NCI-H1048 (cell line): Measurements from ENCODE around the gene ADGRV1.
A peak's percentile ranks its signal among the peaks of the same experiment; 100 is the strongest.

Experiments
- DNase-seq: peaks from one replicate; lab custom pipeline; 2025; lab: John Stamatoyannopoulos, UW

ADGRV1 gene

GRCh38 chr5:91111473-91112238 lies 553.1 kb downstream of the ADGRV1 start:
- DNase-seq = no peak

DNA sequence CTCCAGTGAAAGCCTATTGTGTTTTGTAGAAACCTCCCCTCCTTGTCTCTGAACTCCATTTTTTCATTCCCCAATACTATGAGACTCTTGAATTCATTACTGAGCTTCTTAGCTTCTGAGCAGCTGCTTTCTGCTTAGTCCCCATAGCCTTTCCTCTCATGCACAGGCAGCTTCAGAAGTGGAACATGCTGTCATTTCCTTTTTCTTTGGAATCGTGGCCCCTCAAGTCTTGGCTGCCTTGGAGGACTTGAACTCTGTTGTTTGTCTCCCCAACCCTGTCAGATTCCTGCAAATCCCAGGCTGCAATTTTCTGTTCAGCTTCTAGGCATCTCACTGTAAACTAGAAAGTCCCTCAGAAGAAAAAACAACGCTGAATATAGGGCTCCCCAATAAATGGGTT lies 556.1 kb downstream of the ADGRV1 start:
- no peak for DNase-seq

- DNase-seq = no peak
Measured at GRCh38 chr5:91118354-91118753, 559.8 kb downstream of the ADGRV1 start.

DNA sequence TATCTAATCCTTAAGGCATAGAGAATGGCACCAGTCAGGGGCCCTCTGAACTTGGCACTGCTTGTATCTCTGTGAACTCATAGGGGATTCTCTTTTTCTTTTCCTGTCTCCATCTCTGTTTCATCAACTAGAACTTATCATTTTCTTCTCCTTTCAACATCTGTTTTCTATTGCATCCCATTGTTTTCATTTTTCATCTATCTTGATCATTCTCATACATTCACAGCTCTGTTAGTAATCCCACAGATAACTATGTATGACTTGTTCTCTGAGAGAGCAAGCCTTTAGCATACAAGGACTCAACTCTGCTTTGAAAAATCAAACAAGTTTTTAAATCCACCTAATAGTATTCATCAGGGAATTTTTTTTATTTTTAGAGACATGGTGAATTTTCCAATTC lies 560.2 kb downstream of the ADGRV1 start:
- DNase-seq = no peak

GRCh38 chr5:91119217-91119616 lies 560.6 kb downstream of the ADGRV1 start:
- no peak for DNase-seq

GRCh38 chr5:91119981-91120850 lies 561.6 kb downstream of the ADGRV1 start:
- no peak for DNase-seq

DNA sequence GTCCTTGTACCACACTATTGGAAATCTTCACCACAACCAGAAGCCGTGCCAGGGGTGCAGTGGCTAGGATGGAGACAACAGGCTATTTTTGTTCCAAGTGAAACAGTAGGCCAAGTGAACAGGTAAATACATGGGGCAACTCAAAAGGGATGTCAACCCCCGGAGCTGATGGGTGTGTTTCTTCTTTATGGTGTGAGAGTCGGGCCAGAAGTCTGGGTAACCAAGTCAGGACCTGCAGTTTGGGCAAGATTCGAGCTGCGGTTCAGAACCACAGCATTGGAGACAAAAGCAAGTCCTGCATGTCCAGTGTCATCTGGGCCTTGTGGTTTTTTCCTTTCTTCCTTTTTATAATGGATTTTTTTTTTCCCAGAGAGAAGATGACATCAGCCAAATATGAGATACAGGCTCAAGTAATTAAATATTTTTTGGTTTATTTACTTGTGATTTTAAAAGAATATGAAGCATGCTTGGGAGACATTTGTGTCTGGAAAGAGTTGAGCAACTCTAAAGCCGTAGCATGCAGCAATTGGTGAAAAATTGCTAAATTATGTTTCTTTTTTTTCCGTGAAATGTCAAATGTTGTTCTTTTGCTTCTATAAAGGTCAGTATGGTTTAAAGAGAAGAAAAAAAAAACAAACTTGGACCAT lies 562.9 kb downstream of the ADGRV1 start:
- no peak for DNase-seq

DNA sequence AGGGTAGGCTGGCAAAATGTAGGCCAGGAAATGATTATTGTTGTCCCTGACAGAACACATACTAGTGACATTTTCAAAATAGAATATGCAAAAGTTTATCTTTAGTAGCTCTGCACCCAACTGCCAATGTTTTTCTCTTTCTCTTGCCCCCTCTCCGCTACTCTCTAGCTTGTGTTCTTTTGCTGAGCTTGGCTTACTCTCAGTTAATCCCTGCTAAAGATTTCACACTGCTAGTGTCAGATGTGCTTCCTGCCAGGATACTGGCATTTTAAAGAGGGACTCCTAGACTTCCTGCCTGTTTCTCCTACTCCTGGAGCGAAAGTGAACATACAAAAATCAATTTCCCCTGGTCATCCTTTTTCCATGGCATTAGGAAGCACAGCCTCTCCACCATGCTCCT lies 564.1 kb downstream of the ADGRV1 start:
- DNase-seq = no peak

DNA sequence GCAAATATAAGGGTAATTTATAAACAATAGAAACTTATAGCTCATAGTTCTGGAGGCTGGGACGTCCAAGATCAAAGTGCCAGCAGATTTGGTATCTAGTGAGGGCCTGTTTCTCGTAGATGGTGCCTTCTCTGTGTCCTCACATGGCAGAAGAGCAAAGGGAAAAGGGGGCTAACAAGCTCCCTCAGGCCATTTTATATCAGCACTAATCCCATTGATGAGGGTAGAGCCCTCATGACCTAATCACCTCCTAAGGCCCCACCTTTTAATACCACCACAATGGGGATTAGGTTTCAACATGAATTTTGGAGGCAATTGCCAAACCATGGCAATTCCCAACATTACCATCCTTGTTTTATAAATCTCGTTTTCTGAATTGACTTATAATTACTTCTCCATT lies 564.7 kb downstream of the ADGRV1 start:
- DNase-seq = no peak

DNA sequence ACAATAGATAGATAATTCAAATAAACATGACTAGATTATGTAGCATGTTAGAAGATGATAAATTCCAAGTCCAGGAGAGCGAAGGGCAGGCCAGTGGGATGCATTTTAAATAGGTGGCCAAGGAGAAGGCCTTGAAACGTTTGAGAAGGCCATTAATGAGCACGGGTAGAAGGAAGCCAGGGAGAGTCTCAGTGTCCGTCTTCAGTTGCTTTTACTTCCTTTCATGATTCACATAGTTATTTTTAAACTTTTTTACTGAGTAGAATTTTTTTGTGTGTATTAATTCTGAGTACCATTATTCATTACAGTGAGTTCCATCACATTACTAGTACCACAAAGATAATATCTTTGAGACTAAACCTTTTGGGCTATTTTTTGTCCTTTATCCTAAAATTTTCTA lies 565.3 kb downstream of the ADGRV1 start:
- no peak for DNase-seq

DNA sequence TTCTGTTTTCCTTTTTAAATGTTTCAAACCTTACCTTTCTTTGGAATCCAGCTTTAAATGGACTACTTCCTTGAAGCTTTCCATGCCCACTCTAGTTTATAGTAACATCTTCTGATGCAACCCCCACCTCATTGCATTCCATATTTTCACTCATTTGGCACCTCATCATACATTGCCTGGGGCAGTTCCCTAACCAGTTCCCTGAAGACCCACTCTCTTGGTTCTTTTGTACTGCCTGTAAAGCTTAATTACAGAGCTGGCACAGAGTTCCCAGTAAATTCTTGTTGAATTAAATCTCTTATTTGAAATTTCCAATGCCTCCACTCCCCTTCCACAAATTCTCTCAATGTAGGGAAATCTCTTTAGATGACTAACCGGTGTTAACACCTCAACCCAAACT lies 567.3 kb downstream of the ADGRV1 start:
- DNase-seq = no peak

GRCh38 chr5:91126448-91126847 lies 567.9 kb downstream of the ADGRV1 start:
- no peak for DNase-seq

DNA sequence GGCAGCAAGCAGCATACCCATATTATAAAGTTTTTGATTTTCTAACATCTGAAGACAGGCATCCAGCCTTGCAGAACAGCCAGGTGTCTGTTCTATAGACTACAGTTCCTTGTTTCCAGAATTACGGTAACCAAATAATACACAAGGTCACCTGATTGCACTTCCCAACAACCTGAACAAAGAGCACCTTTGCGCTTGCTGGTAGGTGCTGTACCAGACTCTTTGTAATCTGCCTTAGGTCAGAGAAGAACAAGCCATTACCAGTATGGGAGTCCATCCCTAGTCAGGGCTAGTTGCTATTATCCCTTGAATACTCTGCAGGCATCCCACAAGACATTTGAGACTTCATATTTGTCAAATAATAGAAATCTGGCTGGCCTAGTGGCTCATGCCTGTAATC lies 568.3 kb downstream of the ADGRV1 start:
- DNase-seq = no peak

GRCh38 chr5:91127456-91128081 lies 569.0 kb downstream of the ADGRV1 start:
- DNase-seq = no peak

GRCh38 chr5:91128604-91129003 lies 570.0 kb downstream of the ADGRV1 start:
- peak; percentile 24 for DNase-seq

DNA sequence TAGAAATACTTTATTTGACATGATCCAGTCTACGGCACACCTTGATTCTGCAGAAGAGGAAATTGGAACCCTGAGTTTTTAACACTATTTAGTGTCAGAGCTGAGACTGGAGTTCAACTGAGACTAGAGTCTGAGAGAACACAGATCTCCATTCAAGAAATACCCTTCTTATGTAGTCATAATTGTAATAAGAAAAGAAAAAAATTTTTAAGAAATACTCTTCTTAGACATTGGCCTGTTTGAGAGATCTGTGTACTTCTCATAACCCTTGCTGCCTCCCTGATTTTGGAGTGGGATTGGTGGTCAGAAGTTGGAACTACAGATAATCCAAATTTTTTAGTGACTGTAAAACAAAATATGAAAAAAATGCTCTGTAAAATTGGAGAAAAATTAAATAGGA lies 571.2 kb downstream of the ADGRV1 start:
- no peak for DNase-seq

- DNase-seq = no peak
Measured at GRCh38 chr5:91130759-91131158, 572.2 kb downstream of the ADGRV1 start.

GRCh38 chr5:91132550-91132949 lies 574.0 kb downstream of the ADGRV1 start:
- DNase-seq = no peak

- DNase-seq = no peak
Measured at GRCh38 chr5:91133183-91133582, 574.6 kb downstream of the ADGRV1 start.

- no peak for DNase-seq
Measured at GRCh38 chr5:91135475-91136248, 577.1 kb downstream of the ADGRV1 start.

- DNase-seq = no peak
Measured at GRCh38 chr5:91136271-91136670, 577.7 kb downstream of the ADGRV1 start.

- DNase-seq = no peak
Measured at GRCh38 chr5:91137647-91138046, 579.0 kb downstream of the ADGRV1 start.
